Measurements from ENCODE around the gene MGA.

GRCh38 chr15:41671656-41672648 lies 11.7 kb downstream of the MGA start:
- TF ChIP-seq CTCF (conservative IDR thresholded peaks at IDR 0.05 in 1 of 2, IDR thresholded peaks at IDR 0.05 in 1 of 2; ENCODE audit: low read depth in 1 of 2, low read length in 2 of 2) (no peak), EZH2 (IDR thresholded peaks at IDR 0.05; ENCODE audit: low read length, missing control alignments) (no peak)
